ENCODE results near the gene TEDC2.
"Not testable (repeated sequence)": the region's sequence is repeated elsewhere in the genome, so short reads cannot be mapped to it uniquely, and the experiment has no call there.

Gene TEDC2, protein sequence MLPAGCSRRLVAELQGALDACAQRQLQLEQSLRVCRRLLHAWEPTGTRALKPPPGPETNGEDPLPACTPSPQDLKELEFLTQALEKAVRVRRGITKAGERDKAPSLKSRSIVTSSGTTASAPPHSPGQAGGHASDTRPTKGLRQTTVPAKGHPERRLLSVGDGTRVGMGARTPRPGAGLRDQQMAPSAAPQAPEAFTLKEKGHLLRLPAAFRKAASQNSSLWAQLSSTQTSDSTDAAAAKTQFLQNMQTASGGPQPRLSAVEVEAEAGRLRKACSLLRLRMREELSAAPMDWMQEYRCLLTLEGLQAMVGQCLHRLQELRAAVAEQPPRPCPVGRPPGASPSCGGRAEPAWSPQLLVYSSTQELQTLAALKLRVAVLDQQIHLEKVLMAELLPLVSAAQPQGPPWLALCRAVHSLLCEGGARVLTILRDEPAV

DNA sequence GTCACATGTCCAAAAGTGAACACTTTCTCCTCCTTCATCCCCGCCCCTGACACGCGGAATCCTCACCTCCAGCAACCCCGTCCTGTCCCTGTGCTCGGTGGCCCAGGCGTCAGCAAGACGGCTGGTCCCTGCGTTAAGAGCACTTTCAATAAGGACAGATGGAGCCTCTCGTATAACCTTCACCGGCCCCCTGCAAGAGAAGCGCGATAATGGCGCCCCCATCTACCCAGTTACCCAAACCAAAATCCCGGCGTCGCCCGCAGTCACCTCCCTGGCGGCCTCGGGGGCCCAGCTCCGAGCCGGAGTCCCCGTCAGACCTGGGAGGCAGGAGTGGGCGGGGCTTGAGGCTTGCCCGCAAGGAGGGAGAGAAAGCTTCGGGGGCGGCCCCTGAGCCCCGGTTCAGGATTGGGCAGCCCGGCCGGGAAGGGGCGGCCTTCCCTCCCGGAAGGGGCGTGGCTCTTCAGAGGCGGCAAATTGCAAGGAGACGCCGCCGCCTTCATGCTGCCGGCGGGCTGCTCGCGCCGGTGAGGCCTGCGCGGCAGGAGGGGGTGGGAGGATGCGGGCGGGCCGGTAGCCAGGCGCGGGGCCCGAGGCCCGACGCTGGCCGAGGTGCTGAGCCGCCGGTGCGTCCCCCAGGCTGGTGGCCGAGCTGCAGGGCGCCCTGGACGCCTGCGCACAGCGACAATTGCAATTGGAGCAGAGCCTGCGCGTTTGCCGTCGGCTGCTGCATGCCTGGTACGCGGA, at the start of gene TEDC2:
Gene TEDC2 (plus strand): TSS at position 463 of the 744 bp plus-strand sequence. CDS start 36 bp downstream, at position 499.
- FAIRE-seq (peak; percentile 99), DNase-seq (ENCODE audit: extremely low spot score, insufficient read length, low read depth) (peak; percentile 100)

DNA sequence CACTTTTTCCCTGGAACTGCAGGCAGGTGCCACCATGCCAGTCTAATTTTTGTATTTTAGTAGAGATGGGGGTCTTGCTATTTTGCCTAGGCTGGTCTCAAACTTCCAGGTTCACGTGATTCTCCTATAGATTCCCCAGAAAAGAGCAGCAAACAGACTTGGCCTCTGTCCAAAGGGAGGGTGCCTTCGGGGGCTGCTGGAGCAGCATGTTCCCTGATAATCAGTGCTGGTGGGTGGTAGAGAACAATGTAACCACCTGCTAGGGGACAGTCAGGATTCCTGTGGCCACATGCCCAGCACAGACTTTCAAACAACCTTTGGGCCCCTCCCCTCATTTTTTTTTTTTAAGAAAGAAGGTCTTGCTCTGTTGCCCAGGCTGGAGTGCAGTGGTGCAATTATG, 44.8 kb upstream of the TEDC2 start:
- FAIRE-seq (no peak), DNase-seq (ENCODE audit: extremely low spot score, insufficient read length, low read depth) (no peak)

DNA sequence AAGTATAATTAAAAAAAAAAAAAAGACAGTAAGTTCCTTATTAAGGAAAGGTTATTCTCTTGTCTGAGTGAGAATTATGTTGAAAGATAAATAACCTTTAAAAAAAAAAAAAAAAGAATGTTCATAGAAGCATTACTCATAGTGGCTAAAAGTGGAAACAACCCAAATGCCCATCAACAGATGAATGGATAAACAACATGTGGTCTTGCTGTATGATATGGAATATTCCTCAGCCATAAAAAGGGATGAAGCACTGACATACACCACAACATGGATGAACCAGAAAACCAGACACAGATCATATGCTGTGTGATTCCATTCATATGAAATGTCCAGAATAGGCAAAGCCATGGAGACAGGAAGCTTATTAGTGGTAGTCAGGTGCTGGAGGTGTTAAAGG, 39.9 kb upstream of the TEDC2 start:
- DNase-seq (ENCODE audit: extremely low spot score, insufficient read length, low read depth) = no peak
- no peak for FAIRE-seq

DNA sequence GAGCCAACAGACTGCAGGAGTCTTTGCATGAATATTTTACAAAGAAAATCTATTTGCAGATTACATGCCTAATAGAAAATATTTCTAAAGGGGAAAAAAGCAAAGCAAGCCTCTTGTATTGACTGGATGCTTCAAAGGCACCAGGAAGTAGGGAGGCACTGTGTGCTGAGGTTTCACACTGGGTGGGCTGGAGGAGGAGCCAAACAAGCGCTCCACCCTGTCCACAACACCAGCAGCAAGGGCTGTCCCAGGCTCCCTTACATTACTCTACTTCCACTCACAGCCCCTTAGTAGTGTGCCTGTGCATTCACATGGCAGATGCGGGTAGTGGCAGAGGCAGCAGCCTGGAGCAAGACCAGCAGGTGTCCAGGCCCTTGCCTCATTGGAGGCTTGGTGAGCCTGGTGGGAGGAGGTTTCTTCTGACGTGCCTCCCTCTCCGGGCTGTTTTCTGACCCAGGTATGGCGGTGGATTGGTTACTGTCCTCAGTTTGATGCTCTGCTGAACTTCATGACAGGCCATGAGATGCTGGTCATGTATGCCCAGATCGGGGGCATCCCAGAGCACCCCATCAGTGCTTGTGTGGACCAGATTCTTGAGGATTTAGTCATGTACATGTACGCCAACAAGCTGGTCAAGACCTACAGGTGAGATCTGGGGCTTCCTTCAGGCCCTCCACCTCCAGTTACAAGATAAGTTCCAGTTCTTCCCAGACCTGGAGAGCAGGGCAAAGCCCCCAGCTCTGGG, 37.6 kb upstream of the TEDC2 start:
- FAIRE-seq = no peak
- no peak for DNase-seq (ENCODE audit: extremely low spot score, insufficient read length, low read depth)

DNA sequence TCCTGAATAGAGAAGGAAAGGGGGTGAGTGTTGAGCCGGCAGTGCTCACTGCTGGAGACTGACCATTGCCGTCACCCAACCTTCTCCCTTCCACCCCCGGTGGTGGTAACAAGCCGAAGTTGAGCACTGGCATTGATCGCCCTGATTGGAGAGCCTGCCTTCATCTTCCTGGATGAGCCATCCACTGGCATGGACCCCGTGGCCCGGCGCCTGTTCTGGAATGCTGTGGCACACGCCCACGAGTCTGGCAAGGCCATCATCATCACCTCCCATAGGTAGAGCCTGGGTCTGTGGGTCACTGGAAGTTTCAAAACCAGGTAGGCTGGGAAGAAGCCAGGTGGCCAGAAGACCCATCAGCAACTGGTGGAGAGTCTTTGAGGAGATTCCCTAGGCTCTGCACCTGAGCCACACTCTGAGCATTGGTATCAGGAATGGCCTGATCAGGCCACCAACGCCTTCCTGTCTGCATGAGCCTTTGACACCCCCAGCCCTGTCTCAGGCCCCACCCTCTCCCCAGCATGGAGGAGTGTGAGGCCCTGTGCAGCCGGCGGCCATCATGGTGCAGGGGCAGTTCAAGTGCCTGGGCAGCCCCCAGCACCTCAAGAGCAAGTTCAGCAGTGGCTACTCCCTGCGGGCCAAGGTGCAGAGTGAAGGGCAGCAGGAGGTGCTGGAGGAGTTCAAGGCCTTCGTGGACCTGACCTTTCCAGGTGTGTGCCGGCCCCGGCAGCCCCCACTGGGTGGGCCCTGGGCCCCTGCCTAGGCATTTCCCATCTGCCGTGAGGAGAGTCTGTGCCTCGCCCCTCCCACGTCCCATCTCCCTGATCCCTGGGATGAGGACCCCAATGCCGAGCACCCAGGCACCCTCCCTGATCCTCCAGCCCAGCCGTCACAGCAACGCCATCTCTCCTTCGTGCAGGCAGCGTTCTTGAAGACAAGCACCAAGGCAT, 35.6 kb upstream of the TEDC2 start:
- no peak for DNase-seq (ENCODE audit: extremely low spot score, insufficient read length, low read depth)
- no peak for FAIRE-seq

DNA sequence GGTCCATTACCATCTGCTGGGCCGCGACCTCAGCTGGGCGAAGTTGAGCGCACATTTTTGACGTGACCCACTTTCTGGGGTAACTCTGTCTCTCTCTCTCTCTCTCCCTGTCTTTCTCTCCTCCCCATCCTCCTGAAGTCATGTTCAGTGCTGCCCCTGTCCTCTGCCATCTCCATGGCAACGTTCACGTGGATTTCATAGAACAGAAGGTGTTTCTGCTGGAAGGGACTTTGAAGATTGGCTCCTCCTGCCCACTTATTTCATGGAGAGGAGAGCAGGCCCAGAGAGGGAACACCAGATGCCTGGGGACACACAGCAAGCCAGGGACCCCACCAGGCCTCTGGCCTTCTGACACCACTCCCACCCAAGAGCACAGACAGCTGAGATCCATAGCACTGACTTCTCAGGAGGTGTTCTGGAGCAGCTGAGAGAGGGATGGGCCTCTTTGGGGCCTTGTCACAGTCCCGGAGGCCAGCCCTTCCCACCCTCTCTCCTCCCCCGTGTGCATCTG, 34.8 kb upstream of the TEDC2 start:
- FAIRE-seq = no peak
- no peak for DNase-seq (ENCODE audit: extremely low spot score, insufficient read length, low read depth)

DNA sequence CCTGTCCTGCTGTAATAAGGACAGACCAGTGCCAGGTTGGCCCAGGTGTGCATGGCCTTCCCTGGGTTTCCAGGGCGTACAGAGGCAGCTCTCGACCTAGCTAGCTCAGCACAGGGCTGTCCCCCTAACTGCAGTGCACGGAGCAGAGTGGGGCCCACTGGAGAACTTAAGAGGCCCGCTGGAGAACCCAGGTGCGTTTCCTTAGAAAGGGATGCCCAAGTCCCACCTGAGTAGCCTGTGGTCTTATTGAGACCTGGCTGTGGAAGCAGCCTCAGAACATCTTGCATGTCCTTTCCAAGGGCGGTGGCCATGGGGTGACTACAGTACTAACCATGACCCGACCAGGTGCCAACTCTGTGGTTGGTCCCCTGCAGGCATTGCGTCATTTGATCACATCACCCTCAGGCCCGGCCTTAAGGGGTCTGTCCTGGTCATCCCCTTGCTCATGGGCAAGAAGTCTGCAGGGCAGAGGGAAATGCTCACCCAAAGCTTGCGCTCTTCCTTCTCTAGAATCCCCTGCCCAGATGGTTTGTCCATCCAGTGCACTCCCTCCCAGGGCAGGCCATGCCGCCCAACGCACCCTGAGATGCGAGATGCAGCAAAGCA, 34.0 kb upstream of the TEDC2 start:
- FAIRE-seq = no peak
- no peak for DNase-seq (ENCODE audit: extremely low spot score, insufficient read length, low read depth)

DNA sequence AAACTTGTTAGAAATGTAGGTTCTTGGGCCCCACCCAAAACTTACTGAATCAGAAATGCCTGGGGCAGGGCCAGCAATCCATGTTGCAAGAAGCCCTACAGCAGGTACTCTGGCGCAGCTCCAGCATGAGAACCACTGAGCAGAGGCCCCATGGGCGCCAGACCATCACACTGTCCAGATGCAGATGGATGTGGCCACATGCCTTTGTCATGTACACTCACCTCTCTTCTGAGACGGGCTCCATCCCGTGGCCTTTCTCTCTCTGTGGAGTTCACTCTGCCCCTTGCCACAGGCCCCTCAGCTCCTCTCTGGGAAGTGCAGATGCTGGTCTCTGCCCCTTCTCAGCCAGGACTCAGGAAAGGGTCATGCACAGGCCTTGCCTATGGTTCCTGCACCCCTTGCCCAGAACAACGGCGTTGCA, 33.0 kb upstream of the TEDC2 start:
- FAIRE-seq (no peak), DNase-seq (ENCODE audit: extremely low spot score, insufficient read length, low read depth) (no peak)

DNA sequence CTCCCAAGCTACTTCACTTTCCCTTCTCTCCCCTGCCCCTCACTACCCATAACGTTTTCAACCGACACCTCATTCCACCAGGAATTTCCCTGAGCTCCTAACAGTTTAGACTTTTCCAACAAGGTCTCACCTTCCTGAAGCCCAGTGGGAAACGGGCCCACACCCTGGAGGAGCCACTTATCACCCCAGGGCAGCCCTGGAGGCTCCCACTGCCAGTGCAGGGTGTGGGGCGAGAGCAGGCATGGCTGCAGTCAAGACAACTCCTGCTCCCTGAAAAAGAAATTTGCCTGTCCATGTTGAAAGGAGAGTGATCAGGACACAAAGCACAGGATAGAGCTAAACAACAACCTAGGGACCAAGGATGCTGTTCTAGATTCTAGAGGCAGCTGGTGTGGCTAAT, 32.4 kb upstream of the TEDC2 start:
- DNase-seq (ENCODE audit: extremely low spot score, insufficient read length, low read depth) (no peak), FAIRE-seq (no peak)

DNA sequence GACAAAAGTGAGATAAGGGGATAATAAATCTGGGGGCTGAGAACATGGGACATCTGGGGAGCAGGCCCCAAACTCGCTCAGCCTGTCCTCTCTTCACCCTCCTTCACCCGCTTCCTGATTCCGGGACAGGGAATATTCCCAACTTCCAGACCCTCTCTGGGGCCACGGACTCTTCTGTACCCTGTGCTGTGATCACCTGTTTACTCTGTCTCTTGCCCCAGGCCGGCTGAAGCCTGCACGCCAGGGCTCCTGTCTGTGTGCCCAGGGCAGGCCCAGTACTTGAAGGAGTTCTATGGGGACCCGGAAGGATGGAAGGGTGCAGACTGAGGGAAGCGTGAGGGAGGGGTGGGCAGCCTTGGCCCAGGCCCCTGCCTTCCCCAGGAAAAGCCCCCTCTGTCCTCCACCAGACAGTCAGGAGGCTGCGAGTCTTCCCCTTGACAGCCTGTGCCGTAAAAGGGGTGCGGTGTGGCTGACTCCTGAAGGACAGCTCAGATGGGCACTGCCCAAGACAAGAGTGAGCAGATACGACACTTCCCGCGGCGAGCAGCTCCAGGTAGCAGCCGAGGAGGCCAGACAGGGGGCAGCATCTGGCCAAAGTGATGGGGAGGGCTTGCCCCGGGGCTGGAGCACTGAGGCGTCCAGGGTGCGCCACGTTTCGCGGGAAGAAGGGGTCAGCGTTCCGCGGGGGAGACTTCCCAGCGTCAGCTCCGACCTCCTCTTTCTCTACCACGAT, 31.7 kb upstream of the TEDC2 start:
- DNase-seq (ENCODE audit: extremely low spot score, insufficient read length, low read depth) = no peak
- no peak for FAIRE-seq

DNA sequence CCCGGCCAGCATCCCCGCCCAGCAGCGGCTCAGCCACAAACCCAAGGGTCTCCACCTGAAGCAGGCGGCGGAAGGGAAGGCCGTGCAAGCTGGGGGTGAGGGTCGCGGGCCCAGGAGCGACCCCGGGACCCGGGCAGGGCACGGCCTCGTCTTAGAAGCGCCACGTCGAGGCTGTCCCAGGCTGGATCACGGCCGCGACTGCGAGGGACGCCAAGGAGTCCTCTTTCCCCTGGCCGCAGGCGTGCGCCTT, 31.2 kb upstream of the TEDC2 start:
- no peak for FAIRE-seq
- DNase-seq (ENCODE audit: extremely low spot score, insufficient read length, low read depth) = no peak

DNA sequence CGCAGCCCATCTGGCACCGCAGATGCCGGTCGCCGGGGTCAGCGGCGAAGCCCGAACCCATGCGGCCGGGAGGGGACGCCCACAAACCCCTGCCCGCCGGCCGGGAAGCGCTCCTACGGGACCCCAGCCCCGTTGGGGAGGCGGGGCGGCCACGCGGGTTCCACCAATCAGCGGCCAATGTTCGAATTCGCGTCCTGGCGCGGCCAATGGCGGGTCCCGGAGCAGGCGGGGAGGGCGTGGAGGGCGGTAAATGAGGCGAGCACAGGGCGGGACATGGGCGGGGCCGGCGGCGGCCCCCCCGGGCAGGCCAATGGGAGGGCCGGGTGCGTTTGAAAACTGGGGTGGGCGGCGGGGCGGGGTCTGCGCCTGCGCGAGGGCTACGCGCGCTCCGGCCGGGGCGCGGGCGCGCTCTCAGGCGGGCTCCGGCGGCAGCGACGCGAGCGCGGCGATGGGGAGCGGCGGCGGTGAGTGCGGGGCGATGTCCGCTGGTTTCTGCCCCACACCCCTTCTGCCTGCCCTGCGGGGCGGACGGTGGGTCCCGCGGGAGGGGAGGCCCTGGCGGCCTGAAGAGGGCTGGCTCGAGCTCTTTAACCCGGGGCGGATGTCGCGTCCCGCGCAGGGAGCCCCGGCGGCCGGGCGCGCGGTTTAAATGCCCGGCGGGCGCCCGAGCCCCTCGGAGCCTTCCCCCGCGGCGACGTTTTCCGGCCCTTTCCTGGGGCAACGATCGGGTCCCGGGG, 30.7 kb upstream of the TEDC2 start, which contains the start of gene CCNF:
Gene CCNF (plus strand): TSS at position 414 of the 737 bp plus-strand sequence. CDS start 35 bp downstream, at position 449.
- FAIRE-seq = peak; percentile 90

DNA sequence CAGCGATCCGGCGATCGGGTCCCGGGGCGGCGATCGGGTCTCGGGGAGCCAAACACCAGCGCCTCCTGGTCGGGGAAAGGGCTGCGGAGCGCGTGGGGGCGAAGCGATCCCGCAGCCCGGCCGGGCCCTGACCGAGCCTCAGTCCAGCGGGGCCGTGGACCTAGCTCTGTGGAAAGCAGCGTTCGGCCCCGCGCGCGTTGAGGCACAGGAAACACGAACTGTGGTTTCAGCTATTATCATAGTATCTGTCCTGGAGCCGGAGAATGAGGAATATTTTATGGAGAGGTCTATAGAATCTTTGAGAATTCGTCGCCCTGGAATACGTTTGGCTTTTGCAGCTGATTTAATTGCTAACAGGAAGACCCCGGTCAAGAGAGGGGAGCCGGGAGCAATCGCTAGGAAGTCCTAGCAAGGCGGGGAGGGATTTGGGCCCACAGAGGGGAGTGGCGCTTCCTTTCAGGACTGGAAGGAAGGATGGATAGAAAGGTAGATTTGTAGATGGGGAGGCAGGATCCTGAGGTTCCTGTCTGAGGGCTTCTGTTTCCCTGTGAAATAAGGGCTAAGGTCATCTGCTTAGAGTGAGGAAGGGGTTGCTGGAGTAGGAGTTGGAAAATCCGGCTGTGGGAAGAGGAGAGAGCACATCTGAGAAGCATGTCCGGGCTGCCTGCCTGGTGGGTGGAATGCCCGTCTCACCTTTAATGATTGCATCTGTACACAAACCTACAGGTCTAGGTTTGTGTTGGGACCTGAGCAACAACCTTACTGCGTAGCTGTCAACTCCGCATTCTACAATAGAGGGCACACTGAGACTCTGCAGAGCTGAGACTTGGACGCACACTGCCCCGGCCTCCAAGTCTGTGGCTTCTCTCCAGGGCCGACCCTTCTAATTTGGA, 29.9 kb upstream of the TEDC2 start:
- DNase-seq (ENCODE audit: extremely low spot score, insufficient read length, low read depth) (no peak), FAIRE-seq (peak; percentile 18)

More for the DNA sequence above, 30.7 kb upstream of the TEDC2 start, which contains the start of gene CCNF:
- DNase-seq (ENCODE audit: extremely low spot score, insufficient read length, low read depth) = peak; percentile 99

DNA sequence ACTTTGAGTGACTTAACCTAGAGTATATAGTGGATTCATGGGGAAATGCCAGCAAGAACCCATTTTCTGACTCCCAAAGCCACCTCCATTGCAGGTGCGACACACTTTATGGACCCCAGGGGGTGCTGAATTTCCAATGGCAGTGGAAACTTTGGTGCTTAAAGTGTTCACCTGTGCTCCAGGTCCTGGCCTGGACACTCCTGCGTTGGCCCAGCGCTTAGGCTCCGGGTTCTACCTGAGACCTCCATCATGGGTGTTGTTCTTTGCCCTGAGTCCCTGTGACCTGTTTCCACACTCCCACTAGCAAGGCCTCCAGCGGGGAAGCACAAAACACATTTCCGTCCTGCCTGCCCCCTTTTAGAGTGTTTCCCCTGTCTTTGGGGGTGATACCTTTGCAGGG, 27.6 kb upstream of the TEDC2 start:
- no peak for FAIRE-seq
- no peak for DNase-seq (ENCODE audit: extremely low spot score, insufficient read length, low read depth)

DNA sequence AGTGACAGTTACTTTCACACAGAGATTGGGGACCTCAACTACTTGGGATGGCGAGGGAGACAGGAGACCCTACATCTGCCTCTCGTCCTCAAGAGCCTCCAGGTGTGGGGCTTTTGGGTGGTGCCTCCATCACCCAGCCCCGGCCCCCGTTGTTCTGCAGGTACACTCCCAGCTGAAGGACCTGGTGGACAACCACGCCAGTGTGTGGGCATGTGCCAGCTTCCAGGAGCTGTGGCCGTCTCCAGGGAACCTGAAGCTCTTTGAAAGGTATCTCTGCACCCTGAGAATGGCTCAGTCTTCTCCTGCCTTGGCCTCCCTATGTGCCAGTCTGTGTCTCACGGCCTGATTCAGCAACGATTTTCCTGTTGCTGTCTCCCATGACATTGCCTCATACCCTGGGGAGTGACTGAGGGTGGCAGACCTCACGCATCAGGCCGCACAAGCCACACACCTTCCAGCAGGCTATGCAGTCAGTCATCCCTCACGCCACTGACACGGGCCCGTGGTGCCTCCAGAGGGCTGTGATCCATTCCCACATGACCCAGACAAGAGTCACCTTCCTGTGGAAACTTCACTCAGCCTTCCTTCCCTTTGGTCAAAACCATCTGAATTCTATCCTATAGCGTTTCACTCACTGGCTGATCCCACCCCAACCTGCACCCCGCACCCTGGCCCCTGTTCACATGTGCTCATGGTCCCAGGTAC, 27.0 kb upstream of the TEDC2 start:
- FAIRE-seq = no peak
- DNase-seq (ENCODE audit: extremely low spot score, insufficient read length, low read depth) = no peak

DNA sequence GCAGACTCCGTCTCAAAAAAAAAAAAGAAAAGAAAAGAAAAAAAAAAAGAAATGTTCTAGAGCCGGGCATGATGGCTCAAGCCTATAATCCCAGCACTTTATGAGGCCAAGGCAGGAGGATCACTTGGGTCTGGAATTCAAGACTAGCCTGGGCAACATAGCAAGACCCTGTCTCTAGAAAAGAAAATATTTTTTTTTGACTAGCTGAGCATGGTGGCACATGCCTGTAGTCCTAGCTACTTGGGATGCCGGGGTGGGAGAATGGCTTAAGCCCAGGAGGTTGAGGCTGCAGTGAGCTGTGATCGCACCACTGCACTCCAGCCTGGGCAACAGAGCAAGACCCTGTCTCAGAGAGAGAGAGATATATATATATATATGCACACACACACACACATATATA, 24.7 kb upstream of the TEDC2 start:
- FAIRE-seq; DNase-seq (ENCODE audit: extremely low spot score, insufficient read length, low read depth): not testable (repeated sequence)

All from GM18507 (cell line).